ENCODE data around the gene RAI14.

GRCh38 chr5:34756781-34757624 lies 100.9 kb downstream of the RAI14 start:
- TF ChIP-seq CTCF (IDR thresholded peaks at IDR 0.05; ENCODE audit: poor library complexity) (no peak), EZH2 (IDR thresholded peaks at IDR 0.05; ENCODE audit: borderline replicate concordance) (no peak), EZH2phosphoT487 (IDR thresholded peaks at IDR 0.05; ENCODE audit: low read depth, severe bottlenecking, unreplicated experiment) (no peak)
